Measurements from ENCODE around the gene KRTAP6-3.

KRTAP6-3 gene

DNA sequence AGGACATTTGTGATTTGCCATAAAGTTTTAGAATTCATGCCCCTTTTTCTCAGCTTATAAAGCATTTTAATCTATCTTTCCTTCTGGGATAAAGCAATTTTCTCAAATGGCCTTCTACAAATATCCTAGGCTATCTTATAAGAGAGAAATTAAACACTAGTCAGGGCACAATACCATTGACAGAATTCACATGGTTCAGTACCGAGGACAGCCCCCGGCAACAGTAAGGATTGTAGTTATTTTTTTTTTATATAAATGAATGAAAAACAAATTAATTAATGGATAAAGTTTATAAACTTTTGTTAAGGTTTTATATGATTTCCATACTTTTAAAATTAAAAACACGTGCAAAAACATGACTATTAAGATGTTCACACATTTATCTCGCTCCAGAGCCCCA, 35.9 kb downstream of the KRTAP6-3 start:
- DNase-seq (ENCODE audit: insufficient read length): no peak
- no peak for FAIRE-seq
- TF ChIP-seq TAF1 (IDR thresholded peaks at IDR 0.05; ENCODE audit: borderline replicate concordance, low read depth, low read length) (no peak), POLR2AphosphoS5 (IDR thresholded peaks at IDR 0.05; ENCODE audit: low read depth, low read length) (no peak), POLR2A (IDR thresholded peaks at IDR 0.05; ENCODE audit: low read depth, low read length) (no peak)

DNA sequence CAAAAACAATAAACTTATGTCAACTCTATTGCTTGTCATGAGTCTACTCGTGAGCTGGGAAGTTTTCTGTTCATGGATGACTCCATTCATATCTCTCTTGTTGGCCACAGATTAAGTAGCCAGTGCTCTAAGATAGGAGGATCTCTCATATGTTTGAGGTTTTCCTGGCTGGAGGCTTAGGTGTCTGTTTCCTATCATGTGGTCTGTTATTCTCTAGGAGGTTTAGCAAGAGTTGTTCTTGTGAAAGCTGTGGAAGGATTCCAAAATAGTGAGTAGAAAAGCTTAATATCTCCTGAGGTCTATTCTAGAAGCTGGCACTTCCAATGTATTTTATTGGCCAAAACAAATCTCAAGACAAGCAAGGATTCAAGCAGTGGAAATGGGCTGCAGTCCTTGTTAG, 37.0 kb downstream of the KRTAP6-3 start:
- no peak for FAIRE-seq
- TF ChIP-seq POLR2A (IDR thresholded peaks at IDR 0.05; ENCODE audit: low read depth, low read length): no peak
- TF ChIP-seq POLR2AphosphoS5 (IDR thresholded peaks at IDR 0.05; ENCODE audit: low read depth, low read length): no peak
- TF ChIP-seq TAF1 (IDR thresholded peaks at IDR 0.05; ENCODE audit: borderline replicate concordance, low read depth, low read length): no peak
- no peak for DNase-seq (ENCODE audit: insufficient read length)

DNA sequence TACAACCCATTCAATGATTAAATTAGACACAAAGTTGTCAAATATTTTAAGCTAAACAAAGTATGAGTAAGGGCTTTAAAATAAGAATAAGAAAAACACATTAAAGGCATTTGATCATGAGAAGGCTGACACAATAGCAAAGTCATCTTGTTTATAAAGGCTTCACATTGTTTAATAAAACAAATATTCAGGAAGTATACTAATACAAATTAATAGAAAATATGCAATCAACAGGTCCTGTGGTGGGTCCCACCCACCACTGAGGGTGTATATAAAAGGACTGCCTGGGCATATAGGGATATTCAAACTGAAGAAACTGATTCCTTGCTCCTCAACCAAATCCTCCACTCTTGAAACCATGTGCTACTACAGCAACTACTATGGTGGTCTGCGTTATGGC, 42.7 kb downstream of the KRTAP6-3 start, which contains the start of gene KRTAP20-2:
KRTAP20-2 (plus strand) TSS at position 301 of the 400 bp plus-strand sequence; CDS start at position 359, 58 bp downstream.
- no peak for FAIRE-seq
- no peak for DNase-seq (ENCODE audit: insufficient read length)
- TF ChIP-seq POLR2AphosphoS5 (IDR thresholded peaks at IDR 0.05; ENCODE audit: low read depth, low read length) (no peak), POLR2A (IDR thresholded peaks at IDR 0.05; ENCODE audit: low read depth, low read length) (no peak), TAF1 (IDR thresholded peaks at IDR 0.05; ENCODE audit: borderline replicate concordance, low read depth, low read length) (no peak)

DNA sequence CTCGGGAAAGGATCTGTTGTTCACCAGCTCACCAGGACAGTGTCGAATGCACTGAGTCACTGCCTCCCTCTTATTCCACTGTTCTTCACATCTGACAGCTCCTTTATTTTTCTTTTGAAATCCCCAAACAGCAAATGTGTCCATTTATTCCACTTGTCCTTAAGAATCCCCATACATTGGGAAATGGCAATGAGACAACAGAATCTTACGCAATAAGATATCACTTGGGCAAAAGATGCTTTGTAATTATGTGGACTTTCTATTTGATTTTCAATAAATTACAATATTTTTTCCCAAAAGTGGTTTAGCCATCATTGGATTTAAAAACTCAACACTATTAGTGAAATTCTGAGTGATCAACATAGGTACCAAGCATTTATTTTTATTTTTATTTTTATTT, 46.4 kb downstream of the KRTAP6-3 start:
- DNase-seq (ENCODE audit: insufficient read length) (no peak), FAIRE-seq (no peak)
- TF ChIP-seq POLR2A (IDR thresholded peaks at IDR 0.05; ENCODE audit: low read depth, low read length) (no peak), POLR2AphosphoS5 (IDR thresholded peaks at IDR 0.05; ENCODE audit: low read depth, low read length) (no peak), TAF1 (IDR thresholded peaks at IDR 0.05; ENCODE audit: borderline replicate concordance, low read depth, low read length) (no peak)

DNA sequence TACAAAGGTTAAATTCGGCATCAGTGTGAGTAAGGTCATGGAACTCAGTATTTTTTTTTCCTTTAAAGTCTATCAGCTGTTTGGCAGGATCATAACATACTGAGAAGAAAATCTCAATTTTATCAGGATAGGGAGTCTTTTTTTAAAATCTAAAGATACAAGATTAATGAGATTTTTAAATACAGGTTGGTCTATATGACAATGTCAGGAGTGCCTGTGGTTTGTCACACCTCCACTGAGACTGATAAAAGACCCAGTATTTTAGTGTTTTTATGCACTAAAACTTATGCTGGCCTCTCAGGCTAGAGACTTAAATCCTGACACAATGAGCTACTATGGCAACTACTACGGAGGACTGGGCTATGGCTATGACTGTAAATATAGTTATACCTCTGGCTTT, 50.3 kb downstream of the KRTAP6-3 start, which contains the start of gene KRTAP20-3:
KRTAP20-3 (plus strand) TSS at position 301 of the 400 bp plus-strand sequence.
- TF ChIP-seq POLR2A (IDR thresholded peaks at IDR 0.05; ENCODE audit: low read depth, low read length) (no peak), TAF1 (IDR thresholded peaks at IDR 0.05; ENCODE audit: borderline replicate concordance, low read depth, low read length) (no peak), POLR2AphosphoS5 (IDR thresholded peaks at IDR 0.05; ENCODE audit: low read depth, low read length) (no peak)
- FAIRE-seq (no peak), DNase-seq (ENCODE audit: insufficient read length) (no peak)
